ENCODE data around the gene PTPN4.

PTPN4 gene

GRCh38 chr2:119759451-119760236 lies at the start of gene PTPN4:
PTPN4 (plus strand) TSS chr2:119759922; CDS start chr2:119809854, 49,932 bp downstream.
- DNase-seq = peak; percentile 96

- no peak for DNase-seq
Observed at GRCh38 chr2:119710281-119710680, 49.4 kb upstream of the PTPN4 start.

- DNase-seq = no peak
Observed at GRCh38 chr2:119711352-119711751, 48.4 kb upstream of the PTPN4 start.

GRCh38 chr2:119712571-119712970 lies 47.2 kb upstream of the PTPN4 start:
- DNase-seq = no peak

GRCh38 chr2:119713819-119714490 lies 45.8 kb upstream of the PTPN4 start:
- no peak for DNase-seq

GRCh38 chr2:119715409-119716283 lies 44.1 kb upstream of the PTPN4 start:
- DNase-seq = no peak

- no peak for DNase-seq
Observed at GRCh38 chr2:119716284-119716672, 43.4 kb upstream of the PTPN4 start.

GRCh38 chr2:119718501-119719260 lies 41.0 kb upstream of the PTPN4 start:
- DNase-seq = peak; percentile 22

- DNase-seq = no peak
Observed at GRCh38 chr2:119719261-119719627, 40.5 kb upstream of the PTPN4 start.

- no peak for DNase-seq
Observed at GRCh38 chr2:119721043-119721442, 38.7 kb upstream of the PTPN4 start.

- DNase-seq = no peak
Observed at GRCh38 chr2:119721462-119721861, 38.3 kb upstream of the PTPN4 start.

- no peak for DNase-seq
Observed at GRCh38 chr2:119721904-119722303, 37.8 kb upstream of the PTPN4 start.

- no peak for DNase-seq
Observed at GRCh38 chr2:119723186-119723585, 36.5 kb upstream of the PTPN4 start.

GRCh38 chr2:119723784-119724467 lies 35.8 kb upstream of the PTPN4 start:
- no peak for DNase-seq

GRCh38 chr2:119724656-119725485 lies 34.9 kb upstream of the PTPN4 start:
- DNase-seq = no peak

GRCh38 chr2:119727493-119727892 lies 32.2 kb upstream of the PTPN4 start:
- no peak for DNase-seq

- DNase-seq = no peak
Observed at GRCh38 chr2:119728421-119728820, 31.3 kb upstream of the PTPN4 start.

- DNase-seq = no peak
Observed at GRCh38 chr2:119730671-119731177, 29.0 kb upstream of the PTPN4 start.

GRCh38 chr2:119731983-119732382 lies 27.7 kb upstream of the PTPN4 start:
- DNase-seq = no peak

GRCh38 chr2:119732601-119733164 lies 27.0 kb upstream of the PTPN4 start:
- no peak for DNase-seq

GRCh38 chr2:119734047-119734446 lies 25.7 kb upstream of the PTPN4 start:
- DNase-seq = no peak

Measured in activated CD4-positive, alpha-beta T cell treated with anti-CD3 and anti-CD28 coated beads for 48 hours (primary cell).